Esophagus squamous epithelium (tissue), 5 donors: ENCODE data around the gene OLFM2. TPM values are rescaled to one million over a fixed set of nuclear protein-coding genes. Genes with fewer than 3 reads are reported as not detected.
A peak's percentile ranks its signal among the peaks of the same experiment; 100 is the strongest.
"Not testable (repeated sequence)": the region's sequence is repeated elsewhere in the genome, so short reads cannot be mapped to it uniquely, and the experiment has no call there.

Experiments
- DNase-seq: peaks from one replicate; lab custom pipeline; 2025; lab: John Stamatoyannopoulos, UW
- H3K27ac ChIP-seq, 4 donors: fragments of 200-600 bp; sonication (generic); one replicate each; pipeline ENCODE4 v1.5.1; 2016 to 2019; ENCODE audit warnings: mild to moderate bottlenecking in 1 of 4
- H3K27me3 ChIP-seq, 4 donors: fragments of 200-600 bp; sonication (generic); 1 replicate in 3 of 4; 2 replicates in 1 of 4; pipeline versions ENCODE4 v1.5.1 to v1.6.0; 2017 to 2021; ENCODE audit warnings: antibody characterized with exemption in 1 of 4
- H3K36me3 ChIP-seq, 3 donors: fragments of 200-600 bp; sonication (generic); one replicate each; pipeline ENCODE4 v1.5.1; 2016 to 2019
- H3K4me1 ChIP-seq, 3 donors: fragments of 200-600 bp; sonication (generic); one replicate each; pipeline ENCODE4 v1.5.1; 2017 to 2019
- H3K4me3 ChIP-seq, 4 donors: fragments of 200-600 bp; sonication (generic); 1 replicate in 3 of 4; 2 replicates in 1 of 4; pipeline ENCODE4 v1.5.1; 2016 to 2019; ENCODE audit warnings: mild to moderate bottlenecking in 2 of 4, moderate library complexity in 1 of 4
- H3K9me3 ChIP-seq, 3 donors: fragments of 200-600 bp; sonication (generic); one replicate each; pipeline ENCODE4 v1.5.1; 2016 to 2019
- CTCF ChIP-seq, 6 experiments: fragments of 450-650 bp in 4 of 6; fragments of 200-600 bp in 2 of 6; sonication (generic) in 2 of 6; IDR thresholded peaks; one replicate each; pipeline ENCODE4 v1.5.1; 2016 to 2019; ENCODE audit warnings: antibody characterized with exemption in 6 of 6, mild to moderate bottlenecking in 4 of 6, moderate library complexity in 4 of 6
- POLR2A ChIP-seq, 4 donors: fragments of 450-650 bp; IDR thresholded peaks; one replicate each; pipeline ENCODE4 v1.6.1; 2017; ENCODE audit warnings: antibody characterized with exemption in 4 of 4, mild to moderate bottlenecking in 4 of 4, moderate library complexity in 3 of 4
- WGBS, 2 donors: methylation state at CpG; one replicate each; pipeline ENCODE4 v1.1.5; 2018; 5-methylcytosine and 5-hydroxymethylcytosine counted together
- intact Hi-C: fragments of 100-400 bp; cut with DNase I; formaldehyde crosslinking; loops from one replicate; pipeline ENCODE4 v1.15.0; 2022
- total RNA-seq, 4 donors: library from RNA; depleted of rRNA; stranded (reverse); fragments of >200 nt; gene quantifications; one replicate each; pipeline ENCODE4 v1.1.0, GENCODE V29; 2016
- donor health status: DM: yes; HTN: yes; CAD: no.

The OLFM2 gene
- total RNA-seq, 4 donors from 2014 or later, result 8.6 to 14.6 (median 9.8) TPM

GRCh38 chr19:9847087-9847671 is 89.1 kb downstream of the OLFM2 start:
- H3K27me3 ChIP-seq, result no peaks in the 10 kb centered on the region
- peaks cover 4 to 21% (median 10%) of the 10 kb centered on the region in 3 donors for H3K4me1 ChIP-seq
- intact Hi-C loops, result no loop called here
- peaks cover 0 to 87% (median 12%) of the 10 kb centered on the region in 3 donors for H3K36me3 ChIP-seq
- no peak for DNase-seq
- no peaks in the 10 kb centered on the region for H3K9me3 ChIP-seq
- H3K4me3 ChIP-seq, result no peak overlapping the region
- peak overlapping the region in 3 of 4 donors; percentile 6 to 58 (median 51) for H3K27ac ChIP-seq
- WGBS, 2 donors, result 34 to 41% methylated on average over 8 to 9 of the region's 13 CpGs
- TF ChIP-seq CTCF (IDR thresholded peaks at IDR 0.05), result peak; percentile 24 to 84 (median 46)
- no peak for TF ChIP-seq POLR2A (IDR thresholded peaks at IDR 0.05)

DNA sequence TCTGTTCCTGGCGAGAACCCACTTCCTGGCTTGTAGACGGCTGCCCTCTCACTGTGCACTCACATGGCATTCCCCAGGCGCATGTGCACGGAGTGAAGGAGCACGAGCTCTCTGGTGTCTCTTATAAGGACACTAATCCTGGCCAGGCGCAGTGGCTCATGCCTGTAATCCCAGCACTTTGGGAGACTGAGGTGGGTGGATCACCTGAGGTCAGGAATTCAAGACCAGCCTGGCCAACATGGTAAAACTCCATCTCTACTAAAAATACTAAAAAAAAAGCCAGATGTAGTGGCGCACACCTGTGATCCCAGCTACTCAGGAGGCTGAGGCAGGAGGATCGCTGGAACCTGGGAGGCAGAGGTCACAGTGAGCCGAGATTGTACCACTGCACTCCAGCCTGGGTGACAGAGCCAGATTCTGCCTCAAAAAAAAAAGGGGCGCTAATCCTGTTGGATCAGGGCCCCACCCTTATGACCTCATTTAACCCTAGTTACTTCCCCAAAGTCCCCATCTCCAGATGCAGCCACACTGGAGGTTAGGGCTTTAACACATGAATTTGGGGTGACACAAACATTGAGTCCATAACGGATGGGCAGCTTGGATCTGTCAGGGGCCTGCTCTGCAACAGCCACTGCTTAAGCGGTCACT is 92.6 kb downstream of the OLFM2 start:
- intact Hi-C loops, DNase-seq, H3K27ac ChIP-seq, H3K9me3 ChIP-seq, H3K27me3 ChIP-seq, H3K4me3 ChIP-seq: not testable (repeated sequence)
- Histone ChIP-seq H3K36me3 (peaks cover 0 to 96% (median 28%) of the 10 kb centered on the region in 3 donors), H3K4me1 (peaks cover 4 to 34% (median 10%) of the 10 kb centered on the region in 3 donors)
- 91 to 100% methylated on average over 3 to 7 of the region's 12 CpGs for WGBS, 2 donors

GRCh38 chr19:9842834-9843625 is 93.3 kb downstream of the OLFM2 start:
- intact Hi-C loops, result no loop called here
- TF ChIP-seq POLR2A (IDR thresholded peaks at IDR 0.05) (no peak), CTCF (IDR thresholded peaks at IDR 0.05) (no peak)
- H3K36me3 ChIP-seq, result peaks cover 0 to 96% (median 28%) of the 10 kb centered on the region in 3 donors

DNA sequence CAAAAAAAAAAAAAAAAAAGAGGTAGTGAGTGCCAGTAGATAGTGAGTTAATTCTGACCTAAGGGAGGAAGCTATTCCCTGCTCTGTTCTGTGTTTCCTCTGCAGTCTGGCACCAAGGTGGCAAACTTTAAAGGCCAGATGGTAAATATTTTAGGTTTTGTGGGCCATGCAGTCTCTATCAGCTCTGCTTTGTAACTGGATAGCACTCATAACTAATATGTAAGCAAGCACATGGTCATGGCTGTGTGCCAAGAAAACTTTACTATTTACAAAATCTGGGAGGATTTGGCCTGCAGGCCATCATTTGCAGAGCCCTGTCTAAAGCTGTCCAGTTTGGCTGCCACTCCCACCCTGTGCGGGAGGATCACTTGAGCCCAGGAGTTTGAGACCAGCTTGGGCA is 96.9 kb downstream of the OLFM2 start:
- Histone ChIP-seq H3K4me1 (peaks cover 8 to 35% (median 12%) of the 10 kb centered on the region in 3 donors), H3K27me3 (no peaks in the 10 kb centered on the region), H3K36me3 (peaks cover 0 to 66% (median 28%) of the 10 kb centered on the region in 3 donors), H3K27ac (no peak overlapping the region), H3K4me3 (no peak overlapping the region), H3K9me3 (no peaks in the 10 kb centered on the region)
- TF ChIP-seq POLR2A (IDR thresholded peaks at IDR 0.05) (no peak), CTCF (IDR thresholded peaks at IDR 0.05) (no peak)
- WGBS, 2 donors, result no CpG with 5 or more reads among the region's 1 CpG
- intact Hi-C loops, result no loop called here
- DNase-seq, result no peak

More at GRCh38 chr19:9842834-9843625, 93.3 kb downstream of the OLFM2 start:
- Histone ChIP-seq H3K9me3 (no peaks in the 10 kb centered on the region), H3K4me3 (no peak overlapping the region), H3K4me1 (peaks cover 4 to 35% (median 10%) of the 10 kb centered on the region in 3 donors), H3K27ac (no peak overlapping the region), H3K27me3 (no peaks in the 10 kb centered on the region)
- 86 to 90% methylated on average over 3 to 6 of the region's 9 CpGs for WGBS, 2 donors
- no peak for DNase-seq

GRCh38 chr19:9838324-9838723 is 98.0 kb downstream of the OLFM2 start:
- peaks cover 0 to 55% (median 26%) of the 10 kb centered on the region in 3 donors for H3K36me3 ChIP-seq
- intact Hi-C loops, result no loop called here
- peaks cover 8 to 38% (median 12%) of the 10 kb centered on the region in 3 donors for H3K4me1 ChIP-seq
- no peak for DNase-seq
- 93% methylated on average over 5 of the region's 15 CpGs; no CpG with 5 or more reads in 1 of the 2 donors for WGBS, 2 donors
- H3K27ac ChIP-seq, result no peak overlapping the region
- H3K9me3 ChIP-seq, result no peaks in the 10 kb centered on the region
- H3K4me3 ChIP-seq, result no peak overlapping the region
- no peak for TF ChIP-seq CTCF (IDR thresholded peaks at IDR 0.05)
- no peak for TF ChIP-seq POLR2A (IDR thresholded peaks at IDR 0.05)
- no peaks in the 10 kb centered on the region for H3K27me3 ChIP-seq
